ENCODE results near the gene KRT32.
"Not testable (repeated sequence)": the region's sequence is repeated elsewhere in the genome, so short reads cannot be mapped to it uniquely, and the experiment has no call there.

KRT32 gene

DNA sequence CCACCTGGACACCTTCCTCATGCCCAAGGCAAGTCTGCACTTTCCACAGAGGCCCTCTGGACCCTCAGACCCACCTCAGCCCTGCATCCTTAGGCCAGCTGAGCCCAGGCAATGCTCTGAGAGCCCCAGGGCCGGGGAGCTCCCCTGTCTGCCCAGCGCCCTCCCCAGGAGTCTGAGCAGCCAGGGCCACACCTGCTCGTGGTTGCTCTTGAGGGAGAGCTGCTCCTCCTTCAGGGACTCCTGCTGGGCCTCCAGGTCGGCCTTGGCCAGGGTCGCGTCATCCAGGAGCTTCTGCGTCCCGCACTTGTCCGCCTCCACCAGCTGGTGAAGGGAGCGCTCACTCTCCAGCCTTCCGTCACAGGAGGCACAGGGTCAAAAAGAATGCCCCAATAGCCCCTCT is 44.6 kb downstream of the KRT32 start:
- not testable (repeated sequence) for DNase-seq

DNA sequence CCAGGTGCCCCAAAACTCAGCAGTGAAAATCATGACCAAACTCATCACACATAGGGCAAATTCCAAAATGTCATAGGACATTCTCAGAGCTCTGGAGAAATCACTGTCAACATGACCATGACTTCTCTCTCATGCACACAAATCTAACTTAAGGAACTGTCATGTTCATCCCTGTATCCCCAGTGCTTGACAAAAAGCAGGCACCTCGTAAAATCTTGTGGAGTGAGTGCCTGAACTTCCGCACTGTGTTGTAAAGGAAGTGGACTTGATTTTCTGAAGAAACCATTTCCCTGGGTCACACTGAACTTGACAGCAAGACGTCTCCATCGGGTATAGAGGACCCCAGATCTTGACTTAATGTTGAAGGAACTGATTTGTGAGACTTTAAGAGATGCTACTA is 45.6 kb downstream of the KRT32 start:
- no peak for DNase-seq

DNA sequence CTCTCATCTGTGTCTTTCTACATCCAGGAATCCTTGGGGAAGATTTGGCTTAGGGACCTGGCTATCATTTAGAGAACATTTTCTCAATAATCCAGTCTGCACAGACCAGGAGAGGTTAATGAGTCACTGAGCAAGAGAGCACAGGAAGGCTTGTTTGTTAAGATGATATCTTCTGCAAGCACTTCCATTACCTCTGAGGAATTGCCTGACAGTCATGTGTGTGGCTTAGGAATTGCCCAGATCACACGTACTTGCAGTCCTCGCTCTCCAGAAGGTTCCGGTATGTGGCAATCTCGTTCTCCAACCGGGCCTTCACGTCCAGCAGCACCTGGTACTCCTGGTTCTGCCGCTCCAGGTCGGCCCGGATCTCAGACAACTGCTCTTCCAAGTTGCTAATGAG is 46.1 kb downstream of the KRT32 start:
- no peak for DNase-seq

DNA sequence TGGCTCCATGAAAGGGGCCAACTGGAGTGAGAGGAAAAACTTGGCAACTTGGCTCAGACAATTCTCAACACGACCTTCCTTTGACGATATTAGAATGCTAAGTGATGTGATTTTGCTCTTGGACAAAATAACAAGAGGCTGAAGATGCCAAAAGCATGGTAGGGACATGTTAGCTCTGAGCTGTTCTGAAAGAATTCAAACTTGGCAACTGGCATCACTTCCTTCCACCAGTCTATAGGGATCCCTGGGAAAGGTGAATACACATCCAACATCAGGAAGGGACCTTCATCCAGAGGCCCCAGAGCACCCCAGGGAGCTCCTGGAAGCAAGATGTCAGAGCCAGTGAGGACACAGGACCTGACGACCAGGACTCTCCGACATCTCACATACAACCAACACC is 47.1 kb downstream of the KRT32 start:
- DNase-seq, result no peak

DNA sequence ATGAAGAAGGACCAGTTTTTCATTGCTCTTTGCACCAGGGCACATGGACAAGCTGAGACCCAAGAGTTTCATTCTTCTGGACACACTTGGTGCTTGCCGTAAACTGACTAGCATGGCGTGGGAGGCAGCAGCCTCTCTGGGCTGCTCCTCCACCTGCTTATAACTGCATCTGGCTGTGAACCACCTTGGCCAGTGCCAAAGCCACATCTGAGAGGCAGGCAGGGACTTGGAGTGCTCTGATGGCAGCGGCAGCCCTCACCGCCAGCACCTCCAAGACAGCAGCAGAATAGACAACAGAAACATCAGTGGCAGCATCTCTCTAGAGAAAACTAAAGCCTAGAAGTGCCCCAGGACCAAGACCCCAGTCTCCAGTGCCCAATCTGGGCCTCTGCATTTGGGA is 47.5 kb downstream of the KRT32 start:
- DNase-seq, result no peak

DNA sequence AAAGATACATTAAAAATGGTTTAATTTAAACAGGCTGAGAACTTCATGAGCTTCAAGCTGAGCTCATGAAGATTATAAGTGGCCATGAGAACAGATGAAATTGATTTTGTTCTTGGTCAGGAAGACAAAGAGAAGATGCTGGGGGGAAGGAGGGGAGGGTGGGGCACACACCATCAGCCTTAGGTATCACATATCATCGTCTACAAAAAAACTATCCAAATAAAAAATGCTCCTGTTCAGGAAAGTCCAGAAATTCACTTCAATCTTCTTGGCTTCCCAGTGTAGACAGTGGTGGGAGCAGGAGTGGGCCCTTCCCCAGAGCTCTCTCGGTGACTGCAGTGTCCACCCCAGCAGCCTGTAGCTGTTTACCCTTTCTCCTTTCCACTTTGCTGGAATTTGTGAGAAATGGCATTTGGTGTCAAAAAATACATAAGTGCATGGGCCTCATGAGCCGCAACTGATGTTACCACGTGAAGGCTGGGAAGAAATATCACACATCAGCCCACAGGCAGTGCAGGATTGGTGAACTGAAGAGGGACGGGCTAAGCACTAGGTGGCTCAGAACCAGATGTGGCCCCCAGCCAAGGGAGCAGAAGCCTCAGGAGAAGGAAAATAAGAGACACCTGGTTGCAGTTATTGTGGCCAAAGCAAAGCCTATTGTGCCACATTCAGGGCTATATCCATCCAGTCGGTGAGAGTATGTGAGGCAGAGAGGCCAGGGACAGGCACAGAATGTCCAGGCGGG is 48.9 kb downstream of the KRT32 start:
- DNase-seq, result no peak

DNA sequence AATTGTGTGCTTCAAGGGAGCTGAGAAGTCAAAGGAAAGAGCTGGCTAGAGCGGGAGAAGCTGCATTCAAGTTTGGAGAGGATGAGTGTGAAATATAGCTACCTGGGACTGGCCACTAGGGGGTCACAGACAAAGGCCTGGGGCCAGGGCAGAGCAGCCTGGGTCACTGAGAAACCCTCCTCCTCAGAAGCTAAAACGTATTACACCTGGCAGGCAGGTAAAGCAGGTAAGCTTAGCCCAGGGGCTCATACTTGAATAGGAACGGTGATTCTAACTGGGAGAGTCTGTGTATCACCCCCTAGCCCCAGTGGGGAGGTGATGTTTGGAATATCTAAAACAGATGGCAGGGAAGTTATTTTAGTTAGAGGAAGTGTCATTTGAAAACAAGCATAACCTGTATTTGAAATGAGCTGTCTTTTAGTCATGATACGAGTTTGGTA is 49.6 kb downstream of the KRT32 start:
- DNase-seq, result no peak

DNA sequence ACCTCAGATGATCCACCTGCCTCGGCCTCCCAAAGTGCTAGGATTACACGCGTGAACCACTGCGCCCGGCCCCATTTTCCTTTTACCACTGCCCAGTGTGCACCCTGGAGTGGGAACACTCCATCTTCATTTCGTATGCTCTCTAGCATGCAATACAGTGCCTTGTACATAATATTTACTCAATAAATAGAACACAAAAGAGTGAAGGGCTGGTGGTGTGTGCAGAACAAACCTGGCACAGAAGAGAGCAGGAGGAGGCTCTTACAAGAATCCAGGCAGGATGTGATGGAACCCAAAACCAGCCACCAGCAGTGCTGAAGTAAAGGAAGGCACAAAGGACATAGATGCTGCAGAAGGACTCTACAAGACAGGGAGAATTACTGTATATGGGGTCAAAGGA is 50.1 kb downstream of the KRT32 start:
- DNase-seq, result no peak

DNA sequence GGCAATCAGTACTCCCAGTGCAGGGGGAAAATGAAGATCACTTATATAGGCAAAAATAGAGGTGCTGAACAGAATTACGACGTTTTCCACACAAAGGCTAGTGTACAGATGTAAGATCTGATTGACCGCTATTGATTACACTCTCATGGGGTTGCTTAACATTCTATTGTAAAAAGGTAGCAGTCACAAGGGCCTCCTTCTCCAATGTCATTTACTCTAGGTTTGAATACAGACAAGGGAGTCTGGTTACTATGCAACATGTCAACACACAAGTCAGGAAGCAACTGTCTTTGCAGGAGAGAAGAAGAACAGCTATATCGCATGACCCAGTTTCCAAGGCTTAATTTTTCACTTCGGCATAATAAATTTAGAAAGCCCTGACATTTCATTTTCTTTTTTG is 50.7 kb downstream of the KRT32 start:
- no peak for DNase-seq

DNA sequence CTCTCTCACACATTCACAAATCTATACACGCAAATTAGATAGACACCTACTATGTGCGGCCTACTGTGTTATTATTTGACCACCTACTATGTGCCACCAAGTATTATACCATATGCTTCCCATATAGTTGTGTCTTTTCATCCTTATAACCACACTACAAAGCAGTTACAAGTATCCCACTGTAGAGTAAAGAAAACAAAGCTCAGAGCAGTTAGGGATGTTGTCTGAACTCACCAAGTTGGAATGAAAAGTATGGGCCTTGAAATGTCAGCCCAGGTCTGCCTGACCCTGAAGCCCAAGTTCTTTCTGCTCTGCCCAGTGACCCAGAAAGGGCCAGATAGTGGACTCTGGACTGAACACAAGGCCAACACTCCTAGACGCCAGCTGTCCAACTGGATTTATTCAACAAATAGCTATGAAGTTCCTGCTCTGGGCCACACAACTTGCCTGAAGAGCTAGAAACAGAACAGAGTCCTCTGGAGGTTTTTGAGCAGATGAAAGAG is 51.3 kb downstream of the KRT32 start:
- no peak for DNase-seq

DNA sequence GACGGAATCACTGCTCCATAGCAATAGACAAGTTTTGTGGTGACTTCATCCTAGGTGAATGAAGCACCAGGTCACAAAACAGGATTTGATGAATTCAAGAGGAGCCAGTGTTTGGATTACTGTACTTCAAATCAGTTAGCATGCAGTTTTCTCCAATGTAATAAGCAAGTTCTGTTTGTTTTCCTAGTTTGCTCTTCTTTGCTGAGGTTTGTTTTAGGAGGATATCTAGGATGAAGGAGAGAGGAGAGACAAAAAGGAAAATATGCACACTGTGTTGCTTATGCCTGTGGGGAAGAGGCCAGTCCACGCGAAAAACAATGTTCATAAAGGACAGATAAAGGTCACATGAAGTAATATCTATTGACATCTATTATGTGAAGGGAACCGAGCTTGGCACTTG is 51.8 kb downstream of the KRT32 start:
- no peak for DNase-seq

DNA sequence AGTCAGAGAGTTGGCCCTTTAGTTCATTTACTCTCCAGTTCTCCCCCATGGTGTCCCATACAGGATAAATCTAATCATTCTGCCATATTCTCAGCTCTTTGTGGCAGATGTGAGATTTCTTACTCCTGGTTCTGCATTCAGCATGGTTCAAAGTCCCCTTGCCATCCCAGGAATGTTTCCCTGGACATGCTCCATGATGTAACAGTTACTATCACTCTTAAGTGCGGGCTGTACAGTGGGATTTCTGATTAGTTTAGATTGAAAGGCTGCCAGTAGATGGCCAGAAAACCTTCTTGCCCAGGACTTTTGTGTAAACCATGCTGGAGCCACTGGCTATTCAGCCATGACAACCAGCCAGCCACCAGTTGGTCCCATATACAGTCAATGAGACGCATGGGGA is 53.2 kb downstream of the KRT32 start:
- no peak for DNase-seq

DNA sequence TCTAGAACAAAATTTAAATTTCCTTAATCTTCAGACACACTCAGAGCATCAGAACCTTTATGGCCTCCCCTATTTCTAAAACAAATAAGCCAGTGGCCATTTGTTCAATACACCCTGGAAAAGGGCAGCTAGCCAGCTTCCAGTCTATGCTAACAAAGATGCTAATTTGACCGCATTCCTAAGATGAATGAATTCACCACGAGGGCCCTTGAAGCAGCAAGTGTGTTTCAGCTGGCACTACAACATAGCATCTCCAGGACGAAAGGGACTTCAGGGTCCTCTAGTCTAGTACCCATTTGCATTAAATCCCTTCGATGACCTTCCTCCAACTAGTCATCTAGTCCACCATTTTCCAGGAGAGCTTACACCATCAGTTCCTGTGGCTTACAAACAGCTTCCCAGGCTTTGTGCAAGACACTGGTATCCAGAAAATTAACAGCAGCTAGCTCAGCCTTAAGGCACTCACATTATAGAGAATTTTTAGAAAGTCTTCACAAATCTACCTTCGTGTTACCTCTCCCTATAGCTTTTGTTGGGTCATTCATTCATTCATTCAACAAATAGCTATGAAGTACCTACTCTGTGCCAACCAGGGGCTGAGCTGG is 53.7 kb downstream of the KRT32 start:
- no peak for DNase-seq

DNA sequence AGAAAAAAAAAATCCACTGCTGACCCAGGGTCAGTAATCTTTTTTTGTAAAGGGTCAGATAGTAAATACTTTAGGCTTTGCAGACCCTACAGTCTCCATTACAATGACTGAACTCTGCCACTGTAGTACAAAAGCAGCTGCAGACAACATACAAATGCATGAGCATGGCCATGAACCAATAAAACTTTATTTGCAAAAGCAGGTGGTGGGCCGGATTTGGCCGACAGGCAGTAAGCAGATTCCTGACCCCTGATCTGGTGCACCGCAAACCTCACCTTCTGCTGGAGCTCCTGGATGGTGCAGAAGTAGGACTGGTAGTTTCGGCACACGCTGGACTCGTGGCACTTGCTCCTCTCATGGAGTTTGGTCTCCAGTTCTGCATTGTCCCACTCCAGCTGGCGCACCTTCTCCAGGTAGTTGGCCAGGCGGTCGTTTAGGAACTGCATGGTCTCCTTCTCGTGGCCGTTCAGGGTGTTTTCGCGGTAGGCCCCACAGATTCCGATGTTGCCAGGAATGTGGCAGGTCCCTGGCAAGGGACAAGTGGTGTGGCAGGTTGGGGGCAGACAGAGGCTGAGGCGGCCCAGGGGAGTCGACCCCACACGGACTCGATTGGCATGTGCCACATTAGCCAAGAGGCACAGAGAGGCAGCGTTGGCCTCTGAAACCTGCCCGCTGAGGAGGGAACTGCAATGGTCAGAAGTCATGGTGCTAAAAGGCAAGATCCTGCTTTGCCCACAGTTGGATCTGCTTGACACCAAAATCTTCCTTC is 55.9 kb downstream of the KRT32 start:
- no peak for DNase-seq
